ENCODE measurements around the gene CNN2. TPM values are rescaled to one million over a fixed set of nuclear protein-coding genes. Genes with fewer than 3 reads are reported as not detected.

The CNN2 gene
- total and polyA plus RNA-seq, 9 of the 15 experiments (the other 6 are each of a cell fraction or from before 2014, with no cell fraction given) = 12.1 to 174 (median 52.7) TPM

GRCh38 chr19:1040476-1041271 lies 14.3 kb downstream of the CNN2 start (continued):
- TF ChIP-seq SAP30 (IDR thresholded peaks at IDR 0.05; ENCODE audit: borderline replicate concordance, insufficient read depth, low read depth, low read length, poor library complexity, severe bottlenecking) = peak; percentile 16
- peak; percentile 12; the same call in 1 of the 2 replicates for TF ChIP-seq MYNN (IDR thresholded peaks at IDR 0.05)
- TF ChIP-seq MYNN (CRISPR knock-in tag; IDR thresholded peaks at IDR 0.05) = no peak
- 0 out of 2 replicates have a peak, but pooled peaks have one; percentile 25 for TF ChIP-seq RB1 (IDR thresholded peaks at IDR 0.05; ENCODE audit: low read depth)
- TF ChIP-seq SIRT6 (IDR thresholded peaks at IDR 0.05; ENCODE audit: low read depth, low read length) = no peak
- TF ChIP-seq NCOA1 (IDR thresholded peaks at IDR 0.05; ENCODE audit: low read depth) = peak; percentile 48; the same call in 1 of the 2 replicates
- TF ChIP-seq RBM15 (IDR thresholded peaks at IDR 0.05; ENCODE audit: insufficient read depth, low read length) = no peak
- no peak for TF ChIP-seq SUPT5H (IDR thresholded peaks at IDR 0.05)
- peak; percentile 35; the same call in 1 of the 2 replicates for TF ChIP-seq CREB1 (IDR thresholded peaks at IDR 0.05)
- no peak; the same call in 1 of the 2 replicates for TF ChIP-seq CREB1 (CRISPR knock-in tag; IDR thresholded peaks at IDR 0.05)
- TF ChIP-seq GMEB1 (CRISPR knock-in tag; IDR thresholded peaks at IDR 0.05) = no peak; the same call in 1 of the 2 replicates
- 0 out of 2 replicates have a peak, but pooled peaks have one; percentile 19 for TF ChIP-seq KLF1 (tag; IDR thresholded peaks at IDR 0.05)
- TF ChIP-seq POLR2AphosphoS5 (IDR thresholded peaks at IDR 0.05; ENCODE audit: control insufficient read depth, insufficient read depth, low read depth, low read length) = peak; percentile 67
- no peak for TF ChIP-seq TFAM (CRISPR knock-in tag; conservative IDR thresholded peaks at IDR 0.05)
- peak; percentile 55 for TF ChIP-seq SOX6 (IDR thresholded peaks at IDR 0.05)
- TF ChIP-seq MECOM (CRISPR knock-in tag; IDR thresholded peaks at IDR 0.05) = peak; percentile 43; the same call in 1 of the 2 replicates
- no peak for TF ChIP-seq TAF15 (IDR thresholded peaks at IDR 0.05; ENCODE audit: low read depth, low read length)
- peak; percentile 89 for TF ChIP-seq CHD4 (IDR thresholded peaks at IDR 0.05; ENCODE audit: insufficient read depth, insufficient replicate concordance, low read depth, low read length, poor library complexity, severe bottlenecking)
- TF ChIP-seq U2AF1 (optimal IDR thresholded peaks at IDR 0.05; ENCODE audit: low read depth, low read length) = no peak
- TF ChIP-seq SMARCA5 (IDR thresholded peaks at IDR 0.05) = peak; percentile 99
- TF ChIP-seq, protein P1, sequence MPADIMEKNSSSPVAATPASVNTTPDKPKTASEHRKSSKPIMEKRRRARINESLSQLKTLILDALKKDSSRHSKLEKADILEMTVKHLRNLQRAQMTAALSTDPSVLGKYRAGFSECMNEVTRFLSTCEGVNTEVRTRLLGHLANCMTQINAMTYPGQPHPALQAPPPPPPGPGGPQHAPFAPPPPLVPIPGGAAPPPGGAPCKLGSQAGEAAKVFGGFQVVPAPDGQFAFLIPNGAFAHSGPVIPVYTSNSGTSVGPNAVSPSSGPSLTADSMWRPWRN (IDR thresholded peaks at IDR 0.05; ENCODE audit: low read depth) = no peak
- TF ChIP-seq, protein P2, sequence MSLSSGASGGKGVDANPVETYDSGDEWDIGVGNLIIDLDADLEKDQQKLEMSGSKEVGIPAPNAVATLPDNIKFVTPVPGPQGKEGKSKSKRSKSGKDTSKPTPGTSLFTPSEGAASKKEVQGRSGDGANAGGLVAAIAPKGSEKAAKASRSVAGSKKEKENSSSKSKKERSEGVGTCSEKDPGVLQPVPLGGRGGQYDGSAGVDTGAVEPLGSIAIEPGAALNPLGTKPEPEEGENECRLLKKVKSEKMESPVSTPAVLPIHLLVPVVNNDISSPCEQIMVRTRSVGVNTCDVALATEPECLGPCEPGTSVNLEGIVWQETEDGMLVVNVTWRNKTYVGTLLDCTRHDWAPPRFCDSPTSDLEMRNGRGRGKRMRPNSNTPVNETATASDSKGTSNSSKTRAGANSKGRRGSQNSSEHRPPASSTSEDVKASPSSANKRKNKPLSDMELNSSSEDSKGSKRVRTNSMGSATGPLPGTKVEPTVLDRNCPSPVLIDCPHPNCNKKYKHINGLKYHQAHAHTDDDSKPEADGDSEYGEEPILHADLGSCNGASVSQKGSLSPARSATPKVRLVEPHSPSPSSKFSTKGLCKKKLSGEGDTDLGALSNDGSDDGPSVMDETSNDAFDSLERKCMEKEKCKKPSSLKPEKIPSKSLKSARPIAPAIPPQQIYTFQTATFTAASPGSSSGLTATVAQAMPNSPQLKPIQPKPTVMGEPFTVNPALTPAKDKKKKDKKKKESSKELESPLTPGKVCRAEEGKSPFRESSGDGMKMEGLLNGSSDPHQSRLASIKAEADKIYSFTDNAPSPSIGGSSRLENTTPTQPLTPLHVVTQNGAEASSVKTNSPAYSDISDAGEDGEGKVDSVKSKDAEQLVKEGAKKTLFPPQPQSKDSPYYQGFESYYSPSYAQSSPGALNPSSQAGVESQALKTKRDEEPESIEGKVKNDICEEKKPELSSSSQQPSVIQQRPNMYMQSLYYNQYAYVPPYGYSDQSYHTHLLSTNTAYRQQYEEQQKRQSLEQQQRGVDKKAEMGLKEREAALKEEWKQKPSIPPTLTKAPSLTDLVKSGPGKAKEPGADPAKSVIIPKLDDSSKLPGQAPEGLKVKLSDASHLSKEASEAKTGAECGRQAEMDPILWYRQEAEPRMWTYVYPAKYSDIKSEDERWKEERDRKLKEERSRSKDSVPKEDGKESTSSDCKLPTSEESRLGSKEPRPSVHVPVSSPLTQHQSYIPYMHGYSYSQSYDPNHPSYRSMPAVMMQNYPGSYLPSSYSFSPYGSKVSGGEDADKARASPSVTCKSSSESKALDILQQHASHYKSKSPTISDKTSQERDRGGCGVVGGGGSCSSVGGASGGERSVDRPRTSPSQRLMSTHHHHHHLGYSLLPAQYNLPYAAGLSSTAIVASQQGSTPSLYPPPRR (CRISPR knock-in tag; IDR thresholded peaks at IDR 0.05; ENCODE audit: borderline replicate concordance) = 0 out of 2 replicates have a peak, but pooled peaks have one; percentile 14
